NCI-H226 (cell line): Measurements from ENCODE around the gene OR8H3.
"Not testable (repeated sequence)": the region's sequence is repeated elsewhere in the genome, so short reads cannot be mapped to it uniquely, and the experiment has no call there.

Experiments used
- DNase-seq: peaks from one replicate; pipeline ENCODE4 v3.0.0-alpha.2; 2015

Gene OR8H3

GRCh38 chr11:56122073-56122472 lies at the start of gene OR8H3:
OR8H3 (plus strand) TSS chr11:56122373; CDS start chr11:56122373, 0 bp downstream.
- no peak for DNase-seq

- no peak for DNase-seq
Measured at GRCh38 chr11:56089697-56090096, 32.5 kb upstream of the OR8H3 start.

GRCh38 chr11:56093008-56093407 lies 29.2 kb upstream of the OR8H3 start, which contains the start of gene OR8I2:
OR8I2 (plus strand) TSS chr11:56093308; CDS start chr11:56093308, 0 bp downstream.
- no peak for DNase-seq

GRCh38 chr11:56103210-56103737 lies 18.9 kb upstream of the OR8H3 start, which contains the start of gene OR8H2:
OR8H2 (plus strand) TSS chr11:56103687; CDS start chr11:56105043, 1,356 bp downstream.
- no peak for DNase-seq

GRCh38 chr11:56140151-56140661 lies 18.0 kb downstream of the OR8H3 start, which contains the start of gene OR8J3:
OR8J3 (minus strand) TSS chr11:56140201; CDS start chr11:56137718, 2,483 bp downstream.
- DNase-seq, result no peak

- DNase-seq, result not testable (repeated sequence)
Measured at GRCh38 chr11:56143681-56144080, 21.5 kb downstream of the OR8H3 start.

GRCh38 chr11:56151376-56151775 lies 29.2 kb downstream of the OR8H3 start:
- DNase-seq, result no peak

GRCh38 chr11:56152333-56152732 lies 30.2 kb downstream of the OR8H3 start:
- DNase-seq, result no peak

- no peak for DNase-seq
Measured at GRCh38 chr11:56160217-56160616, 38.0 kb downstream of the OR8H3 start, which contains the start of gene OR8K5. OR8K5 (minus strand) TSS chr11:56160317; CDS start chr11:56160317, 0 bp downstream.

GRCh38 chr11:56163804-56164203 lies 41.6 kb downstream of the OR8H3 start:
- no peak for DNase-seq

- no peak for DNase-seq
Measured at GRCh38 chr11:56172256-56172830, 50.2 kb downstream of the OR8H3 start.
